A549 (cell line): Measurements from ENCODE around the gene CYGB. TPM values are rescaled to one million over a fixed set of nuclear protein-coding genes. Genes with fewer than 3 reads are reported as not detected.

Experiments used
- ATAC-seq, 2 experiments: fragments of 200-7000 bp in 1 of 2; fragments of >200 bp in 1 of 2; cut with Nextera tagmentation in 1 of 2; cut with Tn5 transposase in 1 of 2; 3 replicates each; pipeline versions ENCODE4 v1.8.0 to v1.9.1; 2018 to 2020; ENCODE audit warnings: mild to moderate bottlenecking in 1 of 2, moderate library complexity in 1 of 2
- CTCF ChIA-PET: fragments of 300-600 bp; sonication (Branson Sonifier 250); formaldehyde crosslinking; extraction: SDS; loops from one replicate; lab custom pipeline; 2021; ENCODE audit warnings: antibody characterized with exemption, inconsistent platforms; lab: Yijun Ruan, JAX
- POLR2A ChIA-PET: fragments of 350-600 bp; formaldehyde crosslinking; extraction: SDS; loops from one replicate; lab custom pipeline; 2021; ENCODE audit warnings: antibody characterized with exemption, inconsistent platforms; lab: Yijun Ruan, JAX
- DNase-seq, 2 experiments: peaks; one replicate each; pipeline versions ENCODE4 v3.0.0 to v3.0.0-alpha.2; 2011 to 2016; ENCODE audit warnings: low read depth in 1 of 2, low spot score in 1 of 2
- FAIRE-seq: peaks from 2 replicates; lab custom pipeline; 2011; peaks lifted over from hg19 to GRCh38; lab: Jason Lieb, UNC
- H3K27ac ChIP-seq, 2 experiments: fragments of >200 bp; sonication (Bioruptor Twin); formaldehyde crosslinking; 3 replicates each; pipeline ENCODE4 v1.5.1; 2016 to 2017
- H3K4me1 ChIP-seq: fragments of >200 bp; sonication (Bioruptor Twin); formaldehyde crosslinking; 3 replicates; pipeline ENCODE4 v1.6.1; 2016
- H3K4me2 ChIP-seq: fragments of >200 bp; sonication (Bioruptor Twin); formaldehyde crosslinking; 3 replicates; pipeline ENCODE4 v1.6.1; 2016
- H3K4me3 ChIP-seq: fragments of >200 bp; sonication (Bioruptor Twin); formaldehyde crosslinking; 3 replicates; pipeline ENCODE4 v1.5.1; 2016
- H3K9me3 ChIP-seq: fragments of >200 bp; sonication (Bioruptor Twin); formaldehyde crosslinking; 3 replicates; pipeline ENCODE4 v1.6.1; 2016
- EHF ChIP-seq: fragments of 250-450 bp; sonication (Bioruptor Pico); IDR thresholded peaks from 2 replicates; pipeline ENCODE4 v1.5.0; 2020; ENCODE audit warnings: mild to moderate bottlenecking
- EP300 ChIP-seq, 2 experiments: fragments of >200 bp; sonication (Bioruptor Twin); formaldehyde crosslinking; IDR thresholded peaks; 2 replicates in 1 of 2; 3 replicates in 1 of 2; pipeline ENCODE4 v1.6.1; 2016 to 2017
- ESRRA ChIP-seq: fragments of 150-350 bp; IDR thresholded peaks from 2 replicates; pipeline ENCODE4 v1.6.1; 2014; ENCODE audit warnings: mild to moderate bottlenecking, low read length, borderline replicate concordance
- FOSB ChIP-seq: fragments of 250-450 bp; sonication (Bioruptor Pico); IDR thresholded peaks from 2 replicates; pipeline ENCODE4 v1.5.0; 2020; ENCODE audit warnings: mild to moderate bottlenecking, moderate library complexity
- HDAC2 ChIP-seq: fragments of 200-600 bp; sonication (generic); IDR thresholded peaks from 2 replicates; pipeline ENCODE4 v1.6.1; 2016
- HEYL ChIP-seq: fragments of 250-450 bp; sonication (Bioruptor Pico); IDR thresholded peaks from 2 replicates; pipeline ENCODE4 v1.8.0; 2021; ENCODE audit warnings: mild to moderate bottlenecking, moderate library complexity
- HOXA7 ChIP-seq: fragments of 250-450 bp; sonication (Bioruptor Pico); IDR thresholded peaks from 2 replicates; pipeline ENCODE4 v1.5.0; 2020; ENCODE audit warnings: mild to moderate bottlenecking, moderate library complexity
- JUN ChIP-seq, 2 experiments: fragments of >200 bp; sonication (Bioruptor Twin); formaldehyde crosslinking; IDR thresholded peaks; 2 replicates in 1 of 2; 3 replicates in 1 of 2; pipeline ENCODE4 v1.6.1; 2016 to 2017
- KDM5A ChIP-seq: fragments of 200-600 bp; sonication (generic); IDR thresholded peaks from 2 replicates; pipeline ENCODE4 v1.6.1; 2016; ENCODE audit warnings: antibody characterized with exemption, mild to moderate bottlenecking
- MYC ChIP-seq: IDR thresholded peaks from 2 replicates; pipeline ENCODE4 v1.6.1; 2012; ENCODE audit warnings: mild to moderate bottlenecking, inconsistent platforms, low read length, improper control_type of control experiment, borderline replicate concordance
- POLR2AphosphoS2 ChIP-seq: conservative IDR thresholded peaks from 2 replicates; pipeline ENCODE4 v1.6.1; 2012; ENCODE audit warnings: low read length, improper control_type of control experiment, inconsistent platforms
- RAD21 ChIP-seq, 2 experiments: fragments of >200 bp in 1 of 2; sonication (Bioruptor Twin) in 1 of 2; formaldehyde crosslinking in 1 of 2; IDR thresholded peaks in 1 of 2; conservative IDR thresholded peaks in 1 of 2; 2 replicates in 1 of 2; 3 replicates in 1 of 2; pipeline ENCODE4 v1.6.1; 2012 to 2018; ENCODE audit warnings: inconsistent platforms in 1 of 2
- RARB ChIP-seq: fragments of 250-450 bp; sonication (Bioruptor Pico); IDR thresholded peaks from 2 replicates; pipeline ENCODE4 v1.8.0; 2021; ENCODE audit warnings: mild to moderate bottlenecking, moderate library complexity
- RNF2 ChIP-seq: fragments of 200-600 bp; sonication (generic); IDR thresholded peaks from 2 replicates; pipeline ENCODE4 v1.6.1; 2016; ENCODE audit warnings: low read depth, mild to moderate bottlenecking, antibody characterized with exemption, moderate library complexity, borderline replicate concordance
- SREBF2 ChIP-seq: fragments of 450-650 bp; IDR thresholded peaks from 2 replicates; pipeline ENCODE4 v1.6.1; 2014; ENCODE audit warnings: mild to moderate bottlenecking, moderate library complexity
- ZFP36 ChIP-seq: fragments of 450-650 bp; IDR thresholded peaks from 2 replicates; pipeline ENCODE4 v1.6.1; 2014; ENCODE audit warnings: borderline replicate concordance; ENCODE audit not compliant: partially characterized antibody
- WGBS: methylation state at CpG from one replicate; pipeline ENCODE4 v1.1.6; 2017; ENCODE audit errors: missing lambda C conversion rate; 5-methylcytosine and 5-hydroxymethylcytosine counted together
- polyA plus RNA-seq, 4 experiments: library from polyadenylated mRNA; depleted of rRNA in 3 of 4; stranded (reverse); fragments of >200 nt; fragmentation: RNase III in 1 of 4; extraction: RNeasy Plus Mini Kit Qiagen cat#74134 plus additional on column Dnase treatment in 1 of 4; gene quantifications; 2 replicates in 3 of 4; 3 replicates in 1 of 4; pipeline ENCODE4 v1.2.3, GENCODE V29; 2011 to 2017
- TF ChIP-seq, protein P1 (sequence below): IDR thresholded peaks from 2 replicates; pipeline ENCODE4 v1.6.1; 2012
- TF ChIP-seq, protein P2 (sequence below): fragments of 250-450 bp; sonication (Bioruptor Pico); IDR thresholded peaks from 2 replicates; pipeline ENCODE4 v1.5.0; 2020; ENCODE audit warnings: low read depth, mild to moderate bottlenecking, moderate library complexity
- TF ChIP-seq, protein P3 (sequence below): fragments of 200-600 bp; sonication (generic); IDR thresholded peaks from 2 replicates; pipeline ENCODE4 v1.6.1; 2016; ENCODE audit warnings: antibody characterized with exemption, mild to moderate bottlenecking, moderate library complexity

The CYGB gene
- polyA plus RNA-seq, 2 of the 4 experiments (the other 2 are of a cell fraction) = 1.1 TPM

DNA sequence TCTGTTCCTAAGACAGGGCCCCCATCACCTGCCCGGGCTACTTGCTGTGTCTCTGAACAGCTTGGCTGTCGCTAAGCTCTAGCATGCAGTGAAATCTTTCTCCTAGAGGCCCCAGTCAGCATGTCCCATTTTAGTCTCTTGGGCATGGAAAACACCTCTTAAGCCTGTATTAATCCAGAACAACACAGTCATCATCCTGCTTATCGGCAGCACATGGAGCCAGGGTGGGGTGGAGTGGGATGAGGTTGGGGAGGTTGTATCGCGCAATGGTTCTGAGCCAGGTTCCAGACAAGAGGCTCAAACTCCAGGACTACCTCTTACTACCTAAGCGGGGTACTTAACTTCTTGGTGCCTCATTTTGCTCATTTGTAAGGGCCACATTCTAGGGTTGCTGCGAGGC lies 40.4 kb upstream of the CYGB start:
- no peaks in the 10 kb centered on the region for H3K9me3 ChIP-seq
- 93% methylated on average over 7 of the region's 7 CpGs for WGBS
- FAIRE-seq (no peak), DNase-seq (no peak), ATAC-seq (no peak)
- H3K4me3 ChIP-seq = no peak overlapping the region
- ChIA-PET CTCF (interaction anchor here (0.6 to 6.0 kb wide), 13 partner anchors 9 to 205 kb away, joined by 3 to 45 read pairs (median 4); partner anchors contain the start of gene ST6GALNAC2), POLR2A (interaction anchor here (0.7 kb wide), 1 partner anchor 10 kb away, joined by 4 read pairs; no protein-coding TSS in a partner anchor)
- H3K4me2 ChIP-seq = no peak overlapping the region
- no peaks in the 10 kb centered on the region for H3K4me1 ChIP-seq
- H3K27ac ChIP-seq = no peak overlapping the region
- TF ChIP-seq RAD21 (conservative IDR thresholded peaks at IDR 0.05 in 1 of 2, IDR thresholded peaks at IDR 0.05 in 1 of 2) = no peak
- TF ChIP-seq, protein P1, sequence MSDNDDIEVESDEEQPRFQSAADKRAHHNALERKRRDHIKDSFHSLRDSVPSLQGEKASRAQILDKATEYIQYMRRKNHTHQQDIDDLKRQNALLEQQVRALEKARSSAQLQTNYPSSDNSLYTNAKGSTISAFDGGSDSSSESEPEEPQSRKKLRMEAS = no peak

DNA sequence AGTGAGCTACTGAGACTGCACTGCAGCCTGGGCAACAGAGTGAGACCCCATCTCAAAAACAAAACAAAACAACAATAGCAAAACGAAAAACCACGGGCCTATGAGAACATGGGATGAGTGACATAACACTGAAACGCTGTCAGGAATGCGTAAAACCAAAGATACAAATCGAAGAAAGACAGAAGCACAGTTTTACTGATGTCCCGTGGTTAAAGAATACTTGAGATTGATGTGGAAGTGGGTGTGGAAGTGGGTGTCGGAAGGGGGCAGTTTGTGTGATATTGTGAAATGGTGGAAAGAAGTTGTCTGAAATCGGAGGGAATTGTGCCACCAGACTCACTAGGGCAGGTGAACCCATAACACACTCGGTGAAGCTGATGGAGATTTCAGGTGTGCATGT lies 38.7 kb upstream of the CYGB start:
- no peak for DNase-seq
- H3K9me3 ChIP-seq = no peaks in the 10 kb centered on the region
- no peak for ATAC-seq
- TF ChIP-seq MYC (no peak), ZFP36 (no peak), RNF2 (no peak), HOXA7 (CRISPR knock-in tag) (no peak), ESRRA (no peak), SREBF2 (no peak), RARB (no peak), EP300 (IDR thresholded peaks at IDR 0.05) (no peak), HDAC2 (no peak), EHF (CRISPR knock-in tag) (no peak), KDM5A (no peak)
- TF ChIP-seq, protein P2, sequence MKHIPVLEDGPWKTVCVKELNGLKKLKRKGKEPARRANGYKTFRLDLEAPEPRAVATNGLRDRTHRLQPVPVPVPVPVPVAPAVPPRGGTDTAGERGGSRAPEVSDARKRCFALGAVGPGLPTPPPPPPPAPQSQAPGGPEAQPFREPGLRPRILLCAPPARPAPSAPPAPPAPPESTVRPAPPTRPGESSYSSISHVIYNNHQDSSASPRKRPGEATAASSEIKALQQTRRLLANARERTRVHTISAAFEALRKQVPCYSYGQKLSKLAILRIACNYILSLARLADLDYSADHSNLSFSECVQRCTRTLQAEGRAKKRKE = no peak
- TF ChIP-seq, all 56 proteins: peak for 0
- WGBS = 87% methylated on average over 9 of the region's 9 CpGs
- Histone ChIP-seq H3K4me1 (no peaks in the 10 kb centered on the region), H3K4me2 (no peak overlapping the region), H3K4me3 (no peak overlapping the region), H3K27ac (no peak overlapping the region)
- FAIRE-seq = no peak
- CTCF ChIA-PET = interaction anchor here (0.8 to 6.0 kb wide), 9 partner anchors 9 to 105 kb away, joined by 3 to 45 read pairs (median 4); partner anchors contain the start of gene ST6GALNAC2
- POLR2A ChIA-PET = interaction anchor here (0.6 kb wide), 1 partner anchor 86 kb away, joined by 3 read pairs; no protein-coding TSS in a partner anchor

DNA sequence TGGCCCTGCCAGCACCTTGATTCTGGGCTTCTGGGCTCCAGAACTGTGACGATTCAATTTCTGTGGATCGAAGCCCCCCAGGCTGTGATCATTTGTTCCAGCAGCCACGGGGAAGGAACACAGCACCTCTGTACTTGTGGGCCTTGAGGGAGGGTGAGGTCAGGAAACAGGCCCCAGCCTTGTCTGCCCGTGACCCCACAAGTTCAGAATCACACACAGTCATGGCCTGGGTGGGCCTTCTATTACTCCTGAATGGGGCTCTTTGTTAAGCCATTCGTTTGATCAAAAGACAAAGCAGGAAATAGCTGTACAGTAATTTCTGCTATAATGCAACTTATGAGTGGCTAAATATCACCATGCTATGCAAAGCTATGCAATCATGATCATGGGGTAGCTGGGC lies 38.1 kb upstream of the CYGB start:
- 73% methylated on average over 5 of the region's 5 CpGs for WGBS
- TF ChIP-seq HEYL (CRISPR knock-in tag) (no peak), JUN (IDR thresholded peaks at IDR 0.05) (no peak), RNF2 (no peak), POLR2AphosphoS2 (no peak), RAD21 (conservative IDR thresholded peaks at IDR 0.05 in 1 of 2, IDR thresholded peaks at IDR 0.05 in 1 of 2) (no peak), FOSB (CRISPR knock-in tag) (no peak)
- TF ChIP-seq, protein P3, sequence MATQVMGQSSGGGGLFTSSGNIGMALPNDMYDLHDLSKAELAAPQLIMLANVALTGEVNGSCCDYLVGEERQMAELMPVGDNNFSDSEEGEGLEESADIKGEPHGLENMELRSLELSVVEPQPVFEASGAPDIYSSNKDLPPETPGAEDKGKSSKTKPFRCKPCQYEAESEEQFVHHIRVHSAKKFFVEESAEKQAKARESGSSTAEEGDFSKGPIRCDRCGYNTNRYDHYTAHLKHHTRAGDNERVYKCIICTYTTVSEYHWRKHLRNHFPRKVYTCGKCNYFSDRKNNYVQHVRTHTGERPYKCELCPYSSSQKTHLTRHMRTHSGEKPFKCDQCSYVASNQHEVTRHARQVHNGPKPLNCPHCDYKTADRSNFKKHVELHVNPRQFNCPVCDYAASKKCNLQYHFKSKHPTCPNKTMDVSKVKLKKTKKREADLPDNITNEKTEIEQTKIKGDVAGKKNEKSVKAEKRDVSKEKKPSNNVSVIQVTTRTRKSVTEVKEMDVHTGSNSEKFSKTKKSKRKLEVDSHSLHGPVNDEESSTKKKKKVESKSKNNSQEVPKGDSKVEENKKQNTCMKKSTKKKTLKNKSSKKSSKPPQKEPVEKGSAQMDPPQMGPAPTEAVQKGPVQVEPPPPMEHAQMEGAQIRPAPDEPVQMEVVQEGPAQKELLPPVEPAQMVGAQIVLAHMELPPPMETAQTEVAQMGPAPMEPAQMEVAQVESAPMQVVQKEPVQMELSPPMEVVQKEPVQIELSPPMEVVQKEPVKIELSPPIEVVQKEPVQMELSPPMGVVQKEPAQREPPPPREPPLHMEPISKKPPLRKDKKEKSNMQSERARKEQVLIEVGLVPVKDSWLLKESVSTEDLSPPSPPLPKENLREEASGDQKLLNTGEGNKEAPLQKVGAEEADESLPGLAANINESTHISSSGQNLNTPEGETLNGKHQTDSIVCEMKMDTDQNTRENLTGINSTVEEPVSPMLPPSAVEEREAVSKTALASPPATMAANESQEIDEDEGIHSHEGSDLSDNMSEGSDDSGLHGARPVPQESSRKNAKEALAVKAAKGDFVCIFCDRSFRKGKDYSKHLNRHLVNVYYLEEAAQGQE = no peak
- no peak overlapping the region for H3K27ac ChIP-seq
- ChIA-PET POLR2A (no interaction called here), CTCF (interaction anchor here (0.8 to 6.0 kb wide), 9 partner anchors 9 to 106 kb away, joined by 3 to 45 read pairs (median 4); partner anchors contain the start of gene ST6GALNAC2)
- H3K4me1 ChIP-seq = no peaks in the 10 kb centered on the region
- DNase-seq (no peak), FAIRE-seq (no peak), ATAC-seq (no peak)
- H3K4me3 ChIP-seq = no peak overlapping the region
- H3K9me3 ChIP-seq = no peaks in the 10 kb centered on the region
- no peak overlapping the region for H3K4me2 ChIP-seq
